ENCODE measurements around the gene THBS3. TPM values are rescaled to one million over a fixed set of nuclear protein-coding genes. Genes with fewer than 3 reads are reported as not detected.
"Not testable (repeated sequence)": the region's sequence is repeated elsewhere in the genome, so short reads cannot be mapped to it uniquely, and the experiment has no call there.

THBS3 gene
- polyA plus RNA-seq, 1 donor from 2014 or later, result 99.6 TPM

GRCh38 chr1:155169541-155169940 is 38.2 kb downstream of the THBS3 start:
- Histone ChIP-seq H3K4me2 (ENCODE audit: low read length) (no peak overlapping the region), H3K36me3 (ENCODE audit: insufficient read depth, low read length) (no peaks in the 10 kb centered on the region), H3F3A (ENCODE audit: insufficient read depth, low read length, poor library complexity, severe bottlenecking) (peaks cover 5% of the 10 kb centered on the region), H4K20me1 (ENCODE audit: insufficient read depth) (no peaks in the 10 kb centered on the region), H3K9me3 (ENCODE audit: low read length) (no peaks in the 10 kb centered on the region), H3K79me2 (replicated peaks; ENCODE audit: insufficient read depth, low read length) (peaks cover 15% of the 10 kb centered on the region), H3K27me3 (ENCODE audit: insufficient read depth, low read depth, low read length) (no peaks in the 10 kb centered on the region), H3K27ac (ENCODE audit: low read length) (no peak overlapping the region), H2AFZ (ENCODE audit: low read depth, low read length) (no peak overlapping the region), H3K9me2 (ENCODE audit: insufficient read depth, low read length) (no peaks in the 10 kb centered on the region), H3K4me3 (ENCODE audit: low read length) (no peak overlapping the region), H3K9ac (ENCODE audit: low read length) (no peak overlapping the region)
- no peak for TF ChIP-seq MXI1 (conservative IDR thresholded peaks at IDR 0.05; ENCODE audit: poor library complexity, severe bottlenecking)
- no peak for TF ChIP-seq POLR2AphosphoS5 (IDR thresholded peaks at IDR 0.05)
- TF ChIP-seq EZH2 (IDR thresholded peaks at IDR 0.05; ENCODE audit: borderline replicate concordance, insufficient read depth, low read length, poor library complexity, severe bottlenecking), result no peak

DNA sequence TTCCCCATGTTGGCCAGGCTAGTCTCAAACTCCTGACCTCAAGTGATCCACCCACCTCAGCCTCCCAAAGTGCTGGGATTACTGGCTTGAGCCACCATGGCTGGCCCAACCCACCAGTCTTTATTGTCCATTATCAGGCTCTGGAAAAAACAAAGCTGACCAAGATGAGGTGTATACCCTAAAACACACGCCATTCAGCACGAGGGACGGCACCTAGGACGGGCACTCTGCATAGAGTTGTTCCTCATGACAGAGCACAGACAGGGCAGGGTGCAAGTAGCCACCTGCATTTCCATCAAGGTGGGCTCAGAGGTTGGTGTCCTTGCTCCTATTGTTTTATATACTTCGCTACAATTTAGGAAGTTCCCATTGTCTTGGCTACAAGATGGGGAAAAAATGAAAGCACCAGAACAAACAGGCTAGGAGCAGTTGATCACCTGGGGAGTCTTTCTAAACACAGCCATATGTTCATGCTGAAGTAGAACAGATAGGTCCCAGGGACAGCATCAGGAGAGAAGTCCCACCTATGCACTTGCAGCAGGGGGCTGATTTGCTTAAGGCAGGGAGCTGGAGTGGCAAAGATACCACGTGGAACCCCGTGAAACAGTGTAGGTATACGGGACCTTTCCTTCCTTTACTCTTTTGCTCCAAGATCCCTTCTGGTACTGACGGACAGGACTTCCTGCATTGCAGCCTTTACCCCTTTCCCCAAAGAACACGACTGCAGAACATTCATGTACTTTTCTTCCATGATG is 39.1 kb downstream of the THBS3 start:
- Histone ChIP-seq H3F3A (ENCODE audit: insufficient read depth, low read length, poor library complexity, severe bottlenecking) (peaks cover 5% of the 10 kb centered on the region), H3K9me2 (ENCODE audit: insufficient read depth, low read length) (no peaks in the 10 kb centered on the region), H3K36me3 (ENCODE audit: insufficient read depth, low read length) (no peaks in the 10 kb centered on the region), H3K4me3 (ENCODE audit: low read length) (no peak overlapping the region), H2AFZ (ENCODE audit: low read depth, low read length) (no peak overlapping the region), H3K9me3 (ENCODE audit: low read length) (no peaks in the 10 kb centered on the region), H3K27me3 (ENCODE audit: insufficient read depth, low read depth, low read length) (no peaks in the 10 kb centered on the region), H4K20me1 (ENCODE audit: insufficient read depth) (no peaks in the 10 kb centered on the region), H3K9ac (ENCODE audit: low read length) (no peak overlapping the region), H3K4me2 (ENCODE audit: low read length) (no peak overlapping the region), H3K27ac (ENCODE audit: low read length) (no peak overlapping the region), H3K79me2 (replicated peaks; ENCODE audit: insufficient read depth, low read length) (peaks cover 10% of the 10 kb centered on the region)
- TF ChIP-seq TAF1 (IDR thresholded peaks at IDR 0.05; ENCODE audit: low read depth) (no peak), EZH2 (IDR thresholded peaks at IDR 0.05; ENCODE audit: borderline replicate concordance, insufficient read depth, low read length, poor library complexity, severe bottlenecking) (no peak), SMC3 (conservative IDR thresholded peaks at IDR 0.05; ENCODE audit: poor library complexity) (no peak), EP300 (conservative IDR thresholded peaks at IDR 0.05; ENCODE audit: poor library complexity, severe bottlenecking) (no peak), POLR2AphosphoS5 (IDR thresholded peaks at IDR 0.05) (no peak), MXI1 (conservative IDR thresholded peaks at IDR 0.05; ENCODE audit: poor library complexity, severe bottlenecking) (no peak), RAD21 (conservative IDR thresholded peaks at IDR 0.05) (no peak), CTCF (IDR thresholded peaks at IDR 0.05; ENCODE audit: poor library complexity, severe bottlenecking) (no peak)
- TF ChIP-seq, protein P1, sequence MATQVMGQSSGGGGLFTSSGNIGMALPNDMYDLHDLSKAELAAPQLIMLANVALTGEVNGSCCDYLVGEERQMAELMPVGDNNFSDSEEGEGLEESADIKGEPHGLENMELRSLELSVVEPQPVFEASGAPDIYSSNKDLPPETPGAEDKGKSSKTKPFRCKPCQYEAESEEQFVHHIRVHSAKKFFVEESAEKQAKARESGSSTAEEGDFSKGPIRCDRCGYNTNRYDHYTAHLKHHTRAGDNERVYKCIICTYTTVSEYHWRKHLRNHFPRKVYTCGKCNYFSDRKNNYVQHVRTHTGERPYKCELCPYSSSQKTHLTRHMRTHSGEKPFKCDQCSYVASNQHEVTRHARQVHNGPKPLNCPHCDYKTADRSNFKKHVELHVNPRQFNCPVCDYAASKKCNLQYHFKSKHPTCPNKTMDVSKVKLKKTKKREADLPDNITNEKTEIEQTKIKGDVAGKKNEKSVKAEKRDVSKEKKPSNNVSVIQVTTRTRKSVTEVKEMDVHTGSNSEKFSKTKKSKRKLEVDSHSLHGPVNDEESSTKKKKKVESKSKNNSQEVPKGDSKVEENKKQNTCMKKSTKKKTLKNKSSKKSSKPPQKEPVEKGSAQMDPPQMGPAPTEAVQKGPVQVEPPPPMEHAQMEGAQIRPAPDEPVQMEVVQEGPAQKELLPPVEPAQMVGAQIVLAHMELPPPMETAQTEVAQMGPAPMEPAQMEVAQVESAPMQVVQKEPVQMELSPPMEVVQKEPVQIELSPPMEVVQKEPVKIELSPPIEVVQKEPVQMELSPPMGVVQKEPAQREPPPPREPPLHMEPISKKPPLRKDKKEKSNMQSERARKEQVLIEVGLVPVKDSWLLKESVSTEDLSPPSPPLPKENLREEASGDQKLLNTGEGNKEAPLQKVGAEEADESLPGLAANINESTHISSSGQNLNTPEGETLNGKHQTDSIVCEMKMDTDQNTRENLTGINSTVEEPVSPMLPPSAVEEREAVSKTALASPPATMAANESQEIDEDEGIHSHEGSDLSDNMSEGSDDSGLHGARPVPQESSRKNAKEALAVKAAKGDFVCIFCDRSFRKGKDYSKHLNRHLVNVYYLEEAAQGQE (IDR thresholded peaks at IDR 0.05; ENCODE audit: borderline replicate concordance), result no peak

DNA sequence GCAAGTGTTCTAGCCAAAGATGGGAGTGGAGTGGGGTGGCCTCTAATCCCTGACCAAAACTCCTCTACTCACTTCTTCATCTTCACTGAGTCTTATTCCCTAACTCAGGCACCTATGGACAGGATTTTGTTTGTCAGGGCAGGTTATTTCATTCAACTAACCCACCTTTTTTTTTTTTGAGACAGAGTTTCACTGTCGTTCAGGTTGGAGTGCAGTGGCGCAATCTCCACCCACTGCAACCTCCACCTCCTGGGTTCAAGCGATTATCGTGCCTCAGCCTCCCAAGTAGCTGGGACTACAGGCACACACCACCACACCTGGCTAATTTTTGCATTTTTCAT is 39.6 kb downstream of the THBS3 start:
- not testable (repeated sequence) for H3K9me2 ChIP-seq (ENCODE audit: insufficient read depth, low read length); H2AFZ ChIP-seq (ENCODE audit: low read depth, low read length); H3K27me3 ChIP-seq (ENCODE audit: insufficient read depth, low read depth, low read length); H3F3A ChIP-seq (ENCODE audit: insufficient read depth, low read length, poor library complexity, severe bottlenecking); H3K27ac ChIP-seq (ENCODE audit: low read length); H3K36me3 ChIP-seq (ENCODE audit: insufficient read depth, low read length); H3K9ac ChIP-seq (ENCODE audit: low read length); H4K20me1 ChIP-seq (ENCODE audit: insufficient read depth); H3K4me3 ChIP-seq (ENCODE audit: low read length); H3K4me2 ChIP-seq (ENCODE audit: low read length); H3K9me3 ChIP-seq (ENCODE audit: low read length)
- peaks cover 10% of the 10 kb centered on the region for H3K79me2 ChIP-seq (replicated peaks; ENCODE audit: insufficient read depth, low read length)

Data from neural cell (in vitro differentiated cells).